Measurements from ENCODE around the gene PLEKHJ1. TPM values are rescaled to one million over a fixed set of nuclear protein-coding genes. Genes with fewer than 3 reads are reported as not detected.

Gene PLEKHJ1
- total and polyA plus RNA-seq, 2 of the 13 experiments (the other 11 are each of a cell fraction or from before 2014, with no cell fraction given): 70.5 to 130 TPM

DNA sequence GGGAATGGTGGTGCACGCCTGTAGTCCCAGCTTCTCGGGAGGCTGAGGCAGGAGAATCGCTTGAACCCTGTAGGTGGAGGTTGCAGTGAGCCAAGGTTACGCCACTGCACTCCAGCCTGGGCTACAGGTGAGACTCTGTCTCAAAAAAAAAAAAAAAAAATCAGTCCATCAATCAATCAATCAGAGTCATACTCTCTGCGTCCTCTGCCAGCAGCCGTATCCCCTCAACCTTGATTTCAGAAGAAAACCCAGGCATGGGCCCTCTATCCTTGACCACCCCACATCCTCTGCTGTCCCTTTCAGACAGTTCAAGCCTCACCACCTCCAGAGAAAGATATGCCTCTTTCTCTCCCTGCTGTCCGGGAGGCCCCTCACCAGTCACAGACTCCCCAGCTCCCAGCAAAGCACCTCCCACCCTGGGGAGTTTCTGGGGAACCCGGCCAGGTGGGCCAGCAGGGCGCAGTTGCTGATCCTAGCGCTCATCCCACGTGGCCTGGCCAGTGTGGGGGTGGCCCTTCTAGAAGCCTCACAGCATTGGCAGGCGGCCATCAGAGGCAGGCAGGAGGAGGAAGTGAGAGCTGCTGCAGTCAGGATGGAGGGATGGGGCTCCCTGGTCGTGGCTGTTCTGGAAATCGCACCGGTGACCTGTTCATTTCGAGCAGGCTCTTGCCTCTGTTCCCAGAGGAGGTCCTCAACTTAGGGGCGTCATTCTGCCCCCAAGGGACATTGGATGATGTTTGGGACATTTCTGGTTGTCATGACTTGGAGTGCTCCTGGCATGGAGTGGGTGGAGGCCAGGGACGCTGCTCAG lies 30.3 kb upstream of the PLEKHJ1 start (continued):
- TF ChIP-seq, protein P1, sequence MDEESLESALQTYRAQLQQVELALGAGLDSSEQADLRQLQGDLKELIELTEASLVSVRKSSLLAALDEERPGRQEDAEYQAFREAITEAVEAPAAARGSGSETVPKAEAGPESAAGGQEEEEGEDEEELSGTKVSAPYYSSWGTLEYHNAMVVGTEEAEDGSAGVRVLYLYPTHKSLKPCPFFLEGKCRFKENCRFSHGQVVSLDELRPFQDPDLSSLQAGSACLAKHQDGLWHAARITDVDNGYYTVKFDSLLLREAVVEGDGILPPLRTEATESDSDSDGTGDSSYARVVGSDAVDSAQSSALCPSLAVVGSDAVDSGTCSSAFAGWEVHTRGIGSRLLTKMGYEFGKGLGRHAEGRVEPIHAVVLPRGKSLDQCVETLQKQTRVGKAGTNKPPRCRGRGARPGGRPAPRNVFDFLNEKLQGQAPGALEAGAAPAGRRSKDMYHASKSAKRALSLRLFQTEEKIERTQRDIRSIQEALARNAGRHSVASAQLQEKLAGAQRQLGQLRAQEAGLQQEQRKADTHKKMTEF (CRISPR knock-in tag; IDR thresholded peaks at IDR 0.05): peak; percentile 45; the same call in 1 of the 2 replicates
- TF ChIP-seq ZNF563 (CRISPR knock-in tag; IDR thresholded peaks at IDR 0.05): no peak
- no peak for TF ChIP-seq HNRNPUL1 (IDR thresholded peaks at IDR 0.05; ENCODE audit: low read depth, low read length)
- TF ChIP-seq KDM5B (CRISPR knock-in tag; IDR thresholded peaks at IDR 0.05; ENCODE audit: borderline replicate concordance): peak; percentile 49; the same call in 1 of the 2 replicates
- TF ChIP-seq, protein P2, sequence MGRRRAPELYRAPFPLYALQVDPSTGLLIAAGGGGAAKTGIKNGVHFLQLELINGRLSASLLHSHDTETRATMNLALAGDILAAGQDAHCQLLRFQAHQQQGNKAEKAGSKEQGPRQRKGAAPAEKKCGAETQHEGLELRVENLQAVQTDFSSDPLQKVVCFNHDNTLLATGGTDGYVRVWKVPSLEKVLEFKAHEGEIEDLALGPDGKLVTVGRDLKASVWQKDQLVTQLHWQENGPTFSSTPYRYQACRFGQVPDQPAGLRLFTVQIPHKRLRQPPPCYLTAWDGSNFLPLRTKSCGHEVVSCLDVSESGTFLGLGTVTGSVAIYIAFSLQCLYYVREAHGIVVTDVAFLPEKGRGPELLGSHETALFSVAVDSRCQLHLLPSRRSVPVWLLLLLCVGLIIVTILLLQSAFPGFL (CRISPR knock-in tag; IDR thresholded peaks at IDR 0.05): no peak
- no peak for TF ChIP-seq SP1 (IDR thresholded peaks at IDR 0.05)
- peak; percentile 13; the same call in 1 of the 2 replicates for TF ChIP-seq SP1 (CRISPR knock-in tag; IDR thresholded peaks at IDR 0.05)
- TF ChIP-seq NCOA2 (CRISPR knock-in tag; IDR thresholded peaks at IDR 0.05): peak; percentile 44; the same call in 1 of the 2 replicates
- TF ChIP-seq TAF1 (CRISPR knock-in tag; IDR thresholded peaks at IDR 0.05): peak; percentile 42; the same call in 1 of the 2 replicates
- TF ChIP-seq MIER3 (CRISPR knock-in tag; IDR thresholded peaks at IDR 0.05; ENCODE audit: borderline replicate concordance): no peak
- TF ChIP-seq, protein P3, sequence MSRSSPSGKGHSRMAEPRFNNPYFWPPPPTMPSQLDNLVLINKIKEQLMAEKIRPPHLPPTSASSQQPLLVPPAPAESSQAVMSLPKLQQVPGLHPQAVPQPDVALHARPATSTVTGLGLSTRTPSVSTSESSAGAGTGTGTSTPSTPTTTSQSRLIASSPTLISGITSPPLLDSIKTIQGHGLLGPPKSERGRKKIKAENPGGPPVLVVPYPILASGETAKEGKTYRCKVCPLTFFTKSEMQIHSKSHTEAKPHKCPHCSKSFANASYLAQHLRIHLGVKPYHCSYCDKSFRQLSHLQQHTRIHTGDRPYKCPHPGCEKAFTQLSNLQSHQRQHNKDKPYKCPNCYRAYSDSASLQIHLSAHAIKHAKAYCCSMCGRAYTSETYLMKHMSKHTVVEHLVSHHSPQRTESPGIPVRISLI (CRISPR knock-in tag; IDR thresholded peaks at IDR 0.05; ENCODE audit: borderline replicate concordance): peak; percentile 61; the same call in 1 of the 2 replicates
- TF ChIP-seq JDP2 (CRISPR knock-in tag; IDR thresholded peaks at IDR 0.05; ENCODE audit: borderline replicate concordance): no peak
- TF ChIP-seq ZMYM3 (CRISPR knock-in tag; IDR thresholded peaks at IDR 0.05): peak; percentile 25; the same call in 1 of the 2 replicates
- TF ChIP-seq RXRA (CRISPR knock-in tag; IDR thresholded peaks at IDR 0.05): 0 out of 2 replicates have a peak, but pooled peaks have one; percentile 11
- TF ChIP-seq, protein P4, sequence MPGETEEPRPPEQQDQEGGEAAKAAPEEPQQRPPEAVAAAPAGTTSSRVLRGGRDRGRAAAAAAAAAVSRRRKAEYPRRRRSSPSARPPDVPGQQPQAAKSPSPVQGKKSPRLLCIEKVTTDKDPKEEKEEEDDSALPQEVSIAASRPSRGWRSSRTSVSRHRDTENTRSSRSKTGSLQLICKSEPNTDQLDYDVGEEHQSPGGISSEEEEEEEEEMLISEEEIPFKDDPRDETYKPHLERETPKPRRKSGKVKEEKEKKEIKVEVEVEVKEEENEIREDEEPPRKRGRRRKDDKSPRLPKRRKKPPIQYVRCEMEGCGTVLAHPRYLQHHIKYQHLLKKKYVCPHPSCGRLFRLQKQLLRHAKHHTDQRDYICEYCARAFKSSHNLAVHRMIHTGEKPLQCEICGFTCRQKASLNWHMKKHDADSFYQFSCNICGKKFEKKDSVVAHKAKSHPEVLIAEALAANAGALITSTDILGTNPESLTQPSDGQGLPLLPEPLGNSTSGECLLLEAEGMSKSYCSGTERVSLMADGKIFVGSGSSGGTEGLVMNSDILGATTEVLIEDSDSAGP (CRISPR knock-in tag; IDR thresholded peaks at IDR 0.05; ENCODE audit: borderline replicate concordance): peak; percentile 30; the same call in 1 of the 2 replicates
- TF ChIP-seq PHF8 (CRISPR knock-in tag; IDR thresholded peaks at IDR 0.05): peak; percentile 38; the same call in 1 of the 2 replicates
- TF ChIP-seq RXRB (CRISPR knock-in tag; IDR thresholded peaks at IDR 0.05; ENCODE audit: borderline replicate concordance): 0 out of 2 replicates have a peak, but pooled peaks have one; percentile 39
- TF ChIP-seq, protein P5, sequence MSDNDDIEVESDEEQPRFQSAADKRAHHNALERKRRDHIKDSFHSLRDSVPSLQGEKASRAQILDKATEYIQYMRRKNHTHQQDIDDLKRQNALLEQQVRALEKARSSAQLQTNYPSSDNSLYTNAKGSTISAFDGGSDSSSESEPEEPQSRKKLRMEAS (IDR thresholded peaks at IDR 0.05): peak; percentile 91
- TF ChIP-seq NR2F2 (IDR thresholded peaks at IDR 0.05; ENCODE audit: borderline replicate concordance, low read depth): no peak
